ENCODE results near the gene ARHGAP19.

DNA sequence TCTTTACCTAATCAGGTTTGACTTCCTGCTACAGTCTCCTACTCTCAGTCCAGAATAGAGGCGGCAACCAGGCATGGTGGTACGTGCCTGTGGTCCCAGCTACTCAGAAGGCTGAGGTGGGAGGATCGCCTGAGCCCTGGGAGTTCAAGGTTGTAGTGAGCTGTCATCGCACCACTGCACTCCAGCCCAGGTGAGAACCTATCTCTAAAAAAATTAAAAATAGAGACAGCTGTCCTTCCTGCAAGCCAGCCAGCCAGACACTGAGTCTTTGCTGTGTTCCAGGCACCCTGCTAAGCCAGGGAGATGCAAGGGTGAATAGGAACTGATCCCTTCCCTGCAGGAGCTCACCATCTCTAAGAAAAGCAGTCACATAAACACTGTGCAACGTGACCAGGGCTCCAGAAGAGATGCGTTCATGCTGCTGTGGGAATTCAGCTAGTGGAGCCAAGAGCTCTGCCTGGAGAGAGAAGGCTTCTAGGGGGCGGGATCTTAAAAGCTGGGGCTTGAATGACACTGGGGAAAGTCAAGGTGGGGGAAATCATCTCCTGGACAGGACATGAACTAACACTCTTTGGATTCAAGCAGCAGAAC lies 84.6 kb downstream of the ARHGAP19 start:
- TF ChIP-seq POLR2AphosphoS5 (IDR thresholded peaks at IDR 0.05): no peak
- TF ChIP-seq, protein P1, sequence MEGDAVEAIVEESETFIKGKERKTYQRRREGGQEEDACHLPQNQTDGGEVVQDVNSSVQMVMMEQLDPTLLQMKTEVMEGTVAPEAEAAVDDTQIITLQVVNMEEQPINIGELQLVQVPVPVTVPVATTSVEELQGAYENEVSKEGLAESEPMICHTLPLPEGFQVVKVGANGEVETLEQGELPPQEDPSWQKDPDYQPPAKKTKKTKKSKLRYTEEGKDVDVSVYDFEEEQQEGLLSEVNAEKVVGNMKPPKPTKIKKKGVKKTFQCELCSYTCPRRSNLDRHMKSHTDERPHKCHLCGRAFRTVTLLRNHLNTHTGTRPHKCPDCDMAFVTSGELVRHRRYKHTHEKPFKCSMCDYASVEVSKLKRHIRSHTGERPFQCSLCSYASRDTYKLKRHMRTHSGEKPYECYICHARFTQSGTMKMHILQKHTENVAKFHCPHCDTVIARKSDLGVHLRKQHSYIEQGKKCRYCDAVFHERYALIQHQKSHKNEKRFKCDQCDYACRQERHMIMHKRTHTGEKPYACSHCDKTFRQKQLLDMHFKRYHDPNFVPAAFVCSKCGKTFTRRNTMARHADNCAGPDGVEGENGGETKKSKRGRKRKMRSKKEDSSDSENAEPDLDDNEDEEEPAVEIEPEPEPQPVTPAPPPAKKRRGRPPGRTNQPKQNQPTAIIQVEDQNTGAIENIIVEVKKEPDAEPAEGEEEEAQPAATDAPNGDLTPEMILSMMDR (IDR thresholded peaks at IDR 0.05; ENCODE audit: poor library complexity, severe bottlenecking): no peak

All from neural cell (in vitro differentiated cells).